ENCODE measurements around the gene MGAT2. TPM values are rescaled to one million over a fixed set of nuclear protein-coding genes. Genes with fewer than 3 reads are reported as not detected.
A peak's percentile ranks its signal among the peaks of the same experiment; 100 is the strongest.
"Not testable (repeated sequence)": the region's sequence is repeated elsewhere in the genome, so short reads cannot be mapped to it uniquely, and the experiment has no call there.

The MGAT2 gene
- total RNA-seq, 2 experiments from 2014 or later = 82.7 to 86.5 TPM

- H3K4me3 Mint-ChIP-seq = peak overlapping the region; percentile 94
- peaks cover 65% of the 10 kb centered on the region for H3K36me3 Mint-ChIP-seq (ENCODE audit: low read depth)
- no peaks in the 10 kb centered on the region for H3K9me3 Mint-ChIP-seq
- DNase-seq = no peak
- H3K27ac Mint-ChIP-seq = peak overlapping the region; percentile 31
- H3K4me1 Mint-ChIP-seq = peaks cover 36% of the 10 kb centered on the region
- ChIA-PET CTCF (interaction anchor here (1.1 kb wide), 2 partner anchors 16 to 31 kb away, joined by 3 to 4 read pairs; no protein-coding TSS in a partner anchor), POLR2A (interaction anchor here (0.8 to 2.2 kb wide), 6 partner anchors 12 to 232 kb away, joined by 3 to 14 read pairs (median 4); partner anchors contain the start of genes LRR1 and RPS29)
- H3K27me3 Mint-ChIP-seq = no peaks in the 10 kb centered on the region
These were observed 2.6 kb upstream of the MGAT2 start for GRCh38 chr14:49617852-49618519.

GRCh38 chr14:49619273-49619672 lies 1.3 kb upstream of the MGAT2 start:
- peaks cover 43% of the 10 kb centered on the region for H3K4me1 Mint-ChIP-seq
- H3K27ac Mint-ChIP-seq = peak overlapping the region; percentile 94
- ChIA-PET CTCF (interaction anchor here (2.5 to 7.4 kb wide), 4 partner anchors 14 to 242 kb away, joined by 19 to 156 read pairs (median 34); partner anchors contain the start of genes DNAAF2, LRR1 and RPS29), POLR2A (interaction anchor here (0.8 to 6.6 kb wide), 11 partner anchors 9 to 1212 kb away, joined by 3 to 293 read pairs (median 28); partner anchors contain the start of genes ARF6, DNAAF2, KLHDC2 and LRR1)
- peak overlapping the region; percentile 94 for H3K4me3 Mint-ChIP-seq
- H3K9me3 Mint-ChIP-seq, DNase-seq, H3K27me3 Mint-ChIP-seq: not testable (repeated sequence)
- H3K36me3 Mint-ChIP-seq (ENCODE audit: low read depth) = peaks cover 69% of the 10 kb centered on the region

- POLR2A ChIA-PET = interaction anchor here (0.8 to 6.6 kb wide), 31 partner anchors 9 to 1211 kb away, joined by 3 to 293 read pairs (median 6); partner anchors contain the start of genes ARF6, DNAAF2, KLHDC1 and KLHDC2
- Mint-ChIP-seq H3K4me1 (peaks cover 44% of the 10 kb centered on the region), H3K27ac (peak overlapping the region; percentile 94), H3K9me3 (no peaks in the 10 kb centered on the region), H3K4me3 (peak overlapping the region; percentile 94), H3K27me3 (no peaks in the 10 kb centered on the region), H3K36me3 (ENCODE audit: low read depth) (peaks cover 69% of the 10 kb centered on the region)
- CTCF ChIA-PET = interaction anchor here (0.7 to 7.4 kb wide), 20 partner anchors 8 to 692 kb away, joined by 3 to 156 read pairs (median 4); partner anchors contain the start of genes DNAAF2, KLHDC2, LRR1 and NEMF
- DNase-seq = no peak
These were observed 869 bp upstream of the MGAT2 start for GRCh38 chr14:49619730-49620129.

- Mint-ChIP-seq H3K4me3 (peak overlapping the region; percentile 94), H3K4me1 (peaks cover 49% of the 10 kb centered on the region), H3K27me3 (no peaks in the 10 kb centered on the region), H3K27ac (peak overlapping the region; percentile 94), H3K36me3 (ENCODE audit: low read depth) (peaks cover 74% of the 10 kb centered on the region), H3K9me3 (no peaks in the 10 kb centered on the region)
- ChIA-PET POLR2A (interaction anchor here (0.6 to 6.6 kb wide), 32 partner anchors 11 to 1210 kb away, joined by 3 to 293 read pairs (median 6); partner anchors contain the start of genes ARF6, DNAAF2, KLHDC1 and KLHDC2), CTCF (interaction anchor here (0.5 to 7.4 kb wide), 17 partner anchors 11 to 700 kb away, joined by 3 to 156 read pairs (median 5); partner anchors contain the start of genes DNAAF2, KLHDC2, LRR1 and NEMF)
- DNase-seq = peak; percentile 71
These were observed 699 bp downstream of the MGAT2 start for GRCh38 chr14:49621114-49621881.

- H3K4me1 Mint-ChIP-seq = peaks cover 48% of the 10 kb centered on the region
- H3K27ac Mint-ChIP-seq = peak overlapping the region; percentile 94
- H3K27me3 Mint-ChIP-seq = no peaks in the 10 kb centered on the region
- ChIA-PET CTCF (interaction anchor here (0.5 to 7.4 kb wide), 7 partner anchors 11 to 240 kb away, joined by 3 to 156 read pairs (median 19); partner anchors contain the start of genes DNAAF2, LRR1, NEMF and RPS29), POLR2A (interaction anchor here (0.9 to 6.6 kb wide), 13 partner anchors 10 to 495 kb away, joined by 3 to 293 read pairs (median 32); partner anchors contain the start of genes DNAAF2, KLHDC1, KLHDC2 and LRR1)
- no peaks in the 10 kb centered on the region for H3K9me3 Mint-ChIP-seq
- peaks cover 73% of the 10 kb centered on the region for H3K36me3 Mint-ChIP-seq (ENCODE audit: low read depth)
- H3K4me3 Mint-ChIP-seq = peak overlapping the region; percentile 94
- DNase-seq = no peak
These were observed 1.5 kb downstream of the MGAT2 start for GRCh38 chr14:49622022-49622607.

- Mint-ChIP-seq H3K9me3 (no peaks in the 10 kb centered on the region), H3K4me1 (peaks cover 47% of the 10 kb centered on the region), H3K4me3 (peak overlapping the region; percentile 94), H3K27me3 (no peaks in the 10 kb centered on the region), H3K36me3 (ENCODE audit: low read depth) (peaks cover 67% of the 10 kb centered on the region), H3K27ac (peak overlapping the region; percentile 87)
- ChIA-PET CTCF (interaction anchor here (1.0 to 7.4 kb wide), 2 partner anchors 10 to 36 kb away, joined by 3 to 156 read pairs; partner anchors contain the start of gene DNAAF2), POLR2A (interaction anchor here (1.0 to 6.6 kb wide), 9 partner anchors 9 to 491 kb away, joined by 3 to 293 read pairs (median 8); partner anchors contain the start of genes DNAAF2, KLHDC2, LRR1 and POLE2)
- DNase-seq = no peak
These were observed 2.8 kb downstream of the MGAT2 start for GRCh38 chr14:49623387-49623786.

- CTCF ChIA-PET = interaction anchor here (1.0 to 7.4 kb wide), 2 partner anchors 9 to 37 kb away, joined by 3 to 156 read pairs; partner anchors contain the start of gene DNAAF2
- H3K4me1 Mint-ChIP-seq = peaks cover 43% of the 10 kb centered on the region
- POLR2A ChIA-PET = interaction anchor here (0.7 to 6.6 kb wide), 10 partner anchors 8 to 490 kb away, joined by 3 to 293 read pairs (median 6); partner anchors contain the start of genes DNAAF2, KLHDC2, LRR1 and POLE2
- peak; percentile 40 for DNase-seq
- peak overlapping the region; percentile 87 for H3K27ac Mint-ChIP-seq
- H3K9me3 Mint-ChIP-seq = no peaks in the 10 kb centered on the region
- no peaks in the 10 kb centered on the region for H3K27me3 Mint-ChIP-seq
- peak overlapping the region; percentile 94 for H3K4me3 Mint-ChIP-seq
- peaks cover 59% of the 10 kb centered on the region for H3K36me3 Mint-ChIP-seq (ENCODE audit: low read depth)
These were observed 3.6 kb downstream of the MGAT2 start for GRCh38 chr14:49623941-49624839.

GRCh38 chr14:49633640-49634546 lies 13.3 kb downstream of the MGAT2 start:
- DNase-seq = peak; percentile 95
- Mint-ChIP-seq H3K4me1 (peaks cover 45% of the 10 kb centered on the region), H3K9me3 (no peaks in the 10 kb centered on the region), H3K27ac (peak overlapping the region; percentile 81), H3K4me3 (peak overlapping the region; percentile 88), H3K36me3 (ENCODE audit: low read depth) (peaks cover 22% of the 10 kb centered on the region), H3K27me3 (no peaks in the 10 kb centered on the region)
- ChIA-PET POLR2A (interaction anchor here (0.6 to 8.6 kb wide), 36 partner anchors 8 to 890 kb away, joined by 3 to 293 read pairs (median 4); partner anchors contain the start of genes DMAC2L, KLHDC2, L2HGDH and LRR1), CTCF (interaction anchor here (0.6 to 6.3 kb wide), 51 partner anchors 9 to 687 kb away, joined by 3 to 156 read pairs (median 4); partner anchors contain the start of genes KLHDC1, KLHDC2, LRR1 and MGAT2)

- peak within 1 kb of the TSS; percentile 93 for H3K27ac Mint-ChIP-seq
- peak; percentile 69 for DNase-seq
- H3K9me3 Mint-ChIP-seq = no peaks in the 10 kb centered on the region
- POLR2A ChIA-PET = interaction anchor here (0.6 to 8.6 kb wide), 35 partner anchors 7 to 889 kb away, joined by 3 to 293 read pairs (median 4); partner anchors contain the start of genes DMAC2L, KLHDC2, L2HGDH and LRR1
- peaks cover 41% of the 10 kb centered on the region for H3K4me1 Mint-ChIP-seq
- CTCF ChIA-PET = interaction anchor here (0.7 to 6.3 kb wide), 37 partner anchors 8 to 686 kb away, joined by 3 to 156 read pairs (median 5); partner anchors contain the start of genes KLHDC1, KLHDC2, LRR1 and MGAT2
- H3K4me3 Mint-ChIP-seq = peak within 1 kb of the TSS; percentile 88
- peaks cover 26% of the 10 kb centered on the region for H3K36me3 Mint-ChIP-seq (ENCODE audit: low read depth)
- H3K27me3 Mint-ChIP-seq = no peaks in the 10 kb centered on the region
These were observed 14.1 kb downstream of the MGAT2 start, which contains the start of gene DNAAF2 for GRCh38 chr14:49634547-49635334. DNAAF2 (minus strand) TSS chr14:49635244; CDS start chr14:49635149, 95 bp downstream.
